ENCODE data around the gene PLD4. TPM values are rescaled to one million over a fixed set of nuclear protein-coding genes. Genes with fewer than 3 reads are reported as not detected.

The PLD4 gene
- total and polyA plus RNA-seq, 2 of the 8 experiments (the other 6 are each of a cell fraction or from before 2014, with no cell fraction given) = 0.05 TPM; not detected in 1

- CTCF ChIA-PET (ENCODE audit: partially characterized antibody) = interaction anchor here (0.7 to 4.5 kb wide), 5 partner anchors 14 to 135 kb away, joined by 3 to 26 read pairs (median 4); no protein-coding TSS in a partner anchor
These were observed 43.2 kb upstream of the PLD4 start for GRCh38 chr14:104881369-104881979.

More at GRCh38 chr14:104881369-104881979, 43.2 kb upstream of the PLD4 start:
- Histone ChIP-seq H3K27ac (ENCODE audit: low read depth, low read length) (no peak overlapping the region), H3K18ac (ENCODE audit: extremely low read depth, low read length) (no peak overlapping the region), H2BK12ac (ENCODE audit: low read depth, low read length) (no peak overlapping the region), H2BK5ac (ENCODE audit: low read depth, low read length) (no peak overlapping the region), H3K4me1 (replicated peaks in 1 of 4; ENCODE audit: control insufficient read depth in 3 of 4, insufficient read depth in 4 of 4, low read length in 3 of 4) (peaks cover 0 to 13% (median 1%) of the 10 kb centered on the region in 4 experiments; a peak in 2 of 7 replicates), H3K9me3 (ENCODE audit: insufficient read depth in 2 of 2, low read depth in 1 of 2, low read length in 1 of 2) (no peaks in the 10 kb centered on the region), H3K4me3 (ENCODE audit: extremely low read depth in 1 of 4, insufficient read depth in 2 of 4, low read depth in 3 of 4, low read length in 4 of 4) (no peak overlapping the region), H2BK20ac (ENCODE audit: low read length) (no peak overlapping the region), H3K36me3 (ENCODE audit: control insufficient read depth in 2 of 4, insufficient read depth in 4 of 4, low read length in 3 of 4) (peaks cover 0 to 29% (median 4%) of the 10 kb centered on the region in 4 experiments; a peak in 4 of 8 replicates), H4K91ac (replicated peaks; ENCODE audit: insufficient read length, low read length) (no peak overlapping the region), H3K4ac (replicated peaks; ENCODE audit: insufficient read length, low read depth, low read length) (no peak overlapping the region), H4K20me1 (replicated peaks in 1 of 2; ENCODE audit: control insufficient read depth in 1 of 2, insufficient read depth in 2 of 2, low read length in 2 of 2) (peaks cover 0 to 21% of the 10 kb centered on the region in 2 experiments), H2BK15ac (ENCODE audit: low read length) (no peak overlapping the region), H3K79me1 (ENCODE audit: low read depth, low read length) (peaks cover 3% of the 10 kb centered on the region), H2AK5ac (ENCODE audit: low read depth, low read length) (no peak overlapping the region), H3K27me3 (replicated peaks in 1 of 4; ENCODE audit: control insufficient read depth in 3 of 4, extremely low read depth in 1 of 4, insufficient read depth in 3 of 4, low read length in 3 of 4) (no peaks in the 10 kb centered on the region), H3K4me2 (ENCODE audit: insufficient read depth in 1 of 2, low read depth in 2 of 2, low read length in 2 of 2) (no peak overlapping the region), H3K9ac (replicated peaks in 1 of 4; ENCODE audit: extremely low read depth in 1 of 4, low read depth in 3 of 4, low read length in 3 of 4) (no peak overlapping the region), H4K8ac (ENCODE audit: extremely low read depth, insufficient read depth, low read length) (no peak overlapping the region), H3K23ac (ENCODE audit: insufficient read length) (no peak overlapping the region), H3K23me2 (ENCODE audit: low read depth, low read length) (no peaks in the 10 kb centered on the region; the same call in 1 of the 2 replicates), H4K5ac (ENCODE audit: insufficient read length, low read depth, low read length) (no peak overlapping the region), H2BK120ac (replicated peaks; ENCODE audit: low read depth, low read length) (no peak overlapping the region), H3K56ac (replicated peaks; ENCODE audit: insufficient read length, low read depth, low read length) (no peak overlapping the region), H3K14ac (ENCODE audit: insufficient read length) (no peak overlapping the region), H3K79me2 (ENCODE audit: control insufficient read depth in 1 of 2, insufficient read depth in 2 of 2, low read length in 2 of 2) (no peaks in the 10 kb centered on the region), H2AFZ (ENCODE audit: low read length) (no peak overlapping the region)
- no peak for DNase-seq (ENCODE audit: low read depth in 1 of 2, low spot score in 2 of 2)
- 79% methylated on average over 13 of the region's 13 CpGs; no CpG with 5 or more reads in 1 of the 2 experiments for WGBS, 2 experiments (ENCODE audit: extremely low coverage in 1 of 2, insufficient coverage in 1 of 2, insufficient read length in 1 of 2, insufficient replicate concordance in 2 of 2, low coverage in 1 of 2, low lambda C conversion rate in 2 of 2, missing lambda C conversion rate in 1 of 2)
- FAIRE-seq = no peak
- TF ChIP-seq EP300 (IDR thresholded peaks at IDR 0.05; ENCODE audit: borderline replicate concordance in 1 of 2, low read depth in 2 of 2, low read length in 2 of 2) (no peak), YY1 (IDR thresholded peaks at IDR 0.05; ENCODE audit: low read depth, low read length) (no peak), POU5F1 (IDR thresholded peaks at IDR 0.05; ENCODE audit: low read depth, low read length) (no peak), HDAC6 (IDR thresholded peaks at IDR 0.05; ENCODE audit: low read depth, low read length) (no peak), RXRA (IDR thresholded peaks at IDR 0.05; ENCODE audit: insufficient read depth, low read depth, low read length) (no peak), TAF7 (optimal IDR thresholded peaks at IDR 0.05; ENCODE audit: borderline replicate concordance, low read depth, low read length) (no peak)
- POLR2A ChIA-PET (ENCODE audit: partially characterized antibody) = no interaction called here

Measured in H1 (cell line).